ENCODE data around the gene ECSIT.

The ECSIT gene

GRCh38 chr19:11505032-11505503, 23.9 kb downstream of the ECSIT start:
- H3K9me3 ChIP-seq (ENCODE audit: control extremely low read depth in 1 of 5, control insufficient read depth in 4 of 5, insufficient read depth in 2 of 5, low read depth in 1 of 5, low read length in 4 of 5), result no peaks in the 10 kb centered on the region
- peaks cover 0 to 16% (median 15%) of the 10 kb centered on the region in 4 experiments for H3K4me1 ChIP-seq (ENCODE audit: control extremely low read depth in 1 of 4, control insufficient read depth in 4 of 4, insufficient read depth in 4 of 4, low read length in 3 of 4)
- POLR2A ChIA-PET, result no interaction called here
- no peaks in the 10 kb centered on the region for H3K27me3 ChIP-seq (replicated peaks in 2 of 5; ENCODE audit: control insufficient read depth in 4 of 5, insufficient read depth in 5 of 5, low read length in 4 of 5)
- under 1% methylated on average over 18 of the region's 33 CpGs for WGBS (ENCODE audit: insufficient coverage)
- peak overlapping the region; percentile 58 to 93 for H3K27ac ChIP-seq (ENCODE audit: insufficient read depth in 1 of 2, low read depth in 1 of 2, low read length in 2 of 2, poor library complexity in 1 of 2, severe bottlenecking in 2 of 2)
- peak; percentile 95 to 97 (median 97) for DNase-seq
- CTCF ChIA-PET, result no interaction called here
- H3K4me3 ChIP-seq (ENCODE audit: control insufficient read depth in 1 of 7, extremely low read depth in 1 of 7, insufficient read depth in 4 of 7, low read depth in 2 of 7, low read length in 6 of 7), result peak overlapping the region; percentile 73 to 89 (median 81)
- H3K36me3 ChIP-seq (ENCODE audit: control insufficient read depth in 4 of 4, insufficient read depth in 4 of 4, low read length in 3 of 4), result peaks cover 0 to 3% (median 0%) of the 10 kb centered on the region in 4 experiments

- H3K4me3 ChIP-seq (ENCODE audit: control insufficient read depth in 1 of 7, extremely low read depth in 1 of 7, insufficient read depth in 4 of 7, low read depth in 2 of 7, low read length in 6 of 7), result peak overlapping the region in 6 of 7 experiments; percentile 59 to 89 (median 80)
- H3K36me3 ChIP-seq (ENCODE audit: control insufficient read depth in 4 of 4, insufficient read depth in 4 of 4, low read length in 3 of 4), result peaks cover 0 to 3% (median 0%) of the 10 kb centered on the region in 4 experiments
- H3K27ac ChIP-seq (ENCODE audit: insufficient read depth in 1 of 2, low read depth in 1 of 2, low read length in 2 of 2, poor library complexity in 1 of 2, severe bottlenecking in 2 of 2), result peak overlapping the region in 1 of 2 experiments; percentile 93
- no peaks in the 10 kb centered on the region for H3K27me3 ChIP-seq (replicated peaks in 2 of 5; ENCODE audit: control insufficient read depth in 4 of 5, insufficient read depth in 5 of 5, low read length in 4 of 5)
- no peak for DNase-seq
- POLR2A ChIA-PET, result no interaction called here
- H3K9me3 ChIP-seq (ENCODE audit: control extremely low read depth in 1 of 5, control insufficient read depth in 4 of 5, insufficient read depth in 2 of 5, low read depth in 1 of 5, low read length in 4 of 5), result no peaks in the 10 kb centered on the region
- CTCF ChIA-PET, result no interaction called here
- H3K4me1 ChIP-seq (ENCODE audit: control extremely low read depth in 1 of 4, control insufficient read depth in 4 of 4, insufficient read depth in 4 of 4, low read length in 3 of 4), result peaks cover 0 to 16% (median 15%) of the 10 kb centered on the region in 4 experiments
- WGBS (ENCODE audit: insufficient coverage), result 73% methylated on average over 6 of the region's 7 CpGs
Observed at GRCh38 chr19:11504502-11505031, 24.4 kb downstream of the ECSIT start.

- Histone ChIP-seq H3K27ac (ENCODE audit: insufficient read depth in 1 of 2, low read depth in 1 of 2, low read length in 2 of 2, poor library complexity in 1 of 2, severe bottlenecking in 2 of 2) (no peak overlapping the region), H3K4me3 (ENCODE audit: control insufficient read depth in 1 of 7, extremely low read depth in 1 of 7, insufficient read depth in 4 of 7, low read depth in 2 of 7, low read length in 6 of 7) (no peak overlapping the region), H3K27me3 (replicated peaks in 2 of 5; ENCODE audit: control insufficient read depth in 4 of 5, insufficient read depth in 5 of 5, low read length in 4 of 5) (no peaks in the 10 kb centered on the region), H3K4me1 (ENCODE audit: control extremely low read depth in 1 of 4, control insufficient read depth in 4 of 4, insufficient read depth in 4 of 4, low read length in 3 of 4) (peaks cover 0 to 6% (median 4%) of the 10 kb centered on the region in 4 experiments), H3K9me3 (ENCODE audit: control extremely low read depth in 1 of 5, control insufficient read depth in 4 of 5, insufficient read depth in 2 of 5, low read depth in 1 of 5, low read length in 4 of 5) (no peaks in the 10 kb centered on the region), H3K36me3 (ENCODE audit: control insufficient read depth in 4 of 4, insufficient read depth in 4 of 4, low read length in 3 of 4) (peaks cover 0 to 11% (median 8%) of the 10 kb centered on the region in 4 experiments)
- WGBS (ENCODE audit: insufficient coverage), result 90% methylated on average over 6 of the region's 7 CpGs
- CTCF ChIA-PET, result interaction anchor here (1.5 kb wide), 1 partner anchor 61 kb away, joined by 3 read pairs; no protein-coding TSS in a partner anchor
- POLR2A ChIA-PET, result no interaction called here
- no peak for DNase-seq
Observed at GRCh38 chr19:11499890-11500420, 29.0 kb downstream of the ECSIT start.

- no peaks in the 10 kb centered on the region for H3K27me3 ChIP-seq (replicated peaks in 2 of 5; ENCODE audit: control insufficient read depth in 4 of 5, insufficient read depth in 5 of 5, low read length in 4 of 5)
- no peaks in the 10 kb centered on the region for H3K9me3 ChIP-seq (ENCODE audit: control extremely low read depth in 1 of 5, control insufficient read depth in 4 of 5, insufficient read depth in 2 of 5, low read depth in 1 of 5, low read length in 4 of 5)
- ChIA-PET POLR2A (no interaction called here), CTCF (interaction anchor here (1.0 to 1.5 kb wide), 2 partner anchors 29 to 61 kb away, joined by 3 read pairs; no protein-coding TSS in a partner anchor)
- H3K27ac ChIP-seq (ENCODE audit: insufficient read depth in 1 of 2, low read depth in 1 of 2, low read length in 2 of 2, poor library complexity in 1 of 2, severe bottlenecking in 2 of 2), result no peak overlapping the region
- H3K4me1 ChIP-seq (ENCODE audit: control extremely low read depth in 1 of 4, control insufficient read depth in 4 of 4, insufficient read depth in 4 of 4, low read length in 3 of 4), result no peaks in the 10 kb centered on the region
- WGBS (ENCODE audit: insufficient coverage), result 99% methylated on average over 6 of the region's 6 CpGs
- no peak for DNase-seq
- no peak overlapping the region for H3K4me3 ChIP-seq (ENCODE audit: control insufficient read depth in 1 of 7, extremely low read depth in 1 of 7, insufficient read depth in 4 of 7, low read depth in 2 of 7, low read length in 6 of 7)
- H3K36me3 ChIP-seq (ENCODE audit: control insufficient read depth in 4 of 4, insufficient read depth in 4 of 4, low read length in 3 of 4), result peaks cover 0 to 17% (median 11%) of the 10 kb centered on the region in 4 experiments
Observed at GRCh38 chr19:11499220-11499726, 29.7 kb downstream of the ECSIT start.

- Histone ChIP-seq H3K4me3 (ENCODE audit: control insufficient read depth in 1 of 7, extremely low read depth in 1 of 7, insufficient read depth in 4 of 7, low read depth in 2 of 7, low read length in 6 of 7) (no peak overlapping the region), H3K27ac (ENCODE audit: insufficient read depth in 1 of 2, low read depth in 1 of 2, low read length in 2 of 2, poor library complexity in 1 of 2, severe bottlenecking in 2 of 2) (no peak overlapping the region), H3K27me3 (replicated peaks in 2 of 5; ENCODE audit: control insufficient read depth in 4 of 5, insufficient read depth in 5 of 5, low read length in 4 of 5) (no peaks in the 10 kb centered on the region), H3K36me3 (ENCODE audit: control insufficient read depth in 4 of 4, insufficient read depth in 4 of 4, low read length in 3 of 4) (peaks cover 0 to 17% (median 9%) of the 10 kb centered on the region in 4 experiments), H3K4me1 (ENCODE audit: control extremely low read depth in 1 of 4, control insufficient read depth in 4 of 4, insufficient read depth in 4 of 4, low read length in 3 of 4) (no peaks in the 10 kb centered on the region), H3K9me3 (ENCODE audit: control extremely low read depth in 1 of 5, control insufficient read depth in 4 of 5, insufficient read depth in 2 of 5, low read depth in 1 of 5, low read length in 4 of 5) (no peaks in the 10 kb centered on the region)
- WGBS (ENCODE audit: insufficient coverage), result 84% methylated on average over 15 of the region's 17 CpGs
- CTCF ChIA-PET, result interaction anchor here (1.1 to 1.7 kb wide), 5 partner anchors 14 to 119 kb away, joined by 3 to 5 read pairs (median 3); no protein-coding TSS in a partner anchor
- POLR2A ChIA-PET, result interaction anchor here (0.6 kb wide), 1 partner anchor 90 kb away, joined by 5 read pairs; no protein-coding TSS in a partner anchor
- peak; percentile 66 to 77 (median 72) for DNase-seq
Observed at GRCh38 chr19:11496391-11497163, 32.4 kb downstream of the ECSIT start.

GRCh38 chr19:11495885-11496284, 33.0 kb downstream of the ECSIT start:
- H3K36me3 ChIP-seq (ENCODE audit: control insufficient read depth in 4 of 4, insufficient read depth in 4 of 4, low read length in 3 of 4), result peaks cover 0 to 17% (median 9%) of the 10 kb centered on the region in 4 experiments
- POLR2A ChIA-PET, result no interaction called here
- 98% methylated on average over 22 of the region's 22 CpGs for WGBS (ENCODE audit: insufficient coverage)
- no peaks in the 10 kb centered on the region for H3K27me3 ChIP-seq (replicated peaks in 2 of 5; ENCODE audit: control insufficient read depth in 4 of 5, insufficient read depth in 5 of 5, low read length in 4 of 5)
- CTCF ChIA-PET, result interaction anchor here (1.3 to 1.7 kb wide), 4 partner anchors 13 to 118 kb away, joined by 3 to 5 read pairs (median 4); no protein-coding TSS in a partner anchor
- no peak overlapping the region for H3K4me3 ChIP-seq (ENCODE audit: control insufficient read depth in 1 of 7, extremely low read depth in 1 of 7, insufficient read depth in 4 of 7, low read depth in 2 of 7, low read length in 6 of 7)
- H3K9me3 ChIP-seq (ENCODE audit: control extremely low read depth in 1 of 5, control insufficient read depth in 4 of 5, insufficient read depth in 2 of 5, low read depth in 1 of 5, low read length in 4 of 5), result no peaks in the 10 kb centered on the region
- no peak overlapping the region for H3K27ac ChIP-seq (ENCODE audit: insufficient read depth in 1 of 2, low read depth in 1 of 2, low read length in 2 of 2, poor library complexity in 1 of 2, severe bottlenecking in 2 of 2)
- no peaks in the 10 kb centered on the region for H3K4me1 ChIP-seq (ENCODE audit: control extremely low read depth in 1 of 4, control insufficient read depth in 4 of 4, insufficient read depth in 4 of 4, low read length in 3 of 4)
- DNase-seq, result no peak
